ENCODE data around the gene LRRC47.
"Not testable (repeated sequence)": the region's sequence is repeated elsewhere in the genome, so short reads cannot be mapped to it uniquely, and the experiment has no call there.

The LRRC47 gene

GRCh38 chr1:3814771-3815561 lies 18.7 kb upstream of the LRRC47 start:
- DNase-seq, result no peak

- DNase-seq, result no peak
These were observed 17.8 kb upstream of the LRRC47 start for GRCh38 chr1:3814065-3814464.

GRCh38 chr1:3811595-3811911 lies 15.3 kb upstream of the LRRC47 start:
- DNase-seq, result no peak

DNA sequence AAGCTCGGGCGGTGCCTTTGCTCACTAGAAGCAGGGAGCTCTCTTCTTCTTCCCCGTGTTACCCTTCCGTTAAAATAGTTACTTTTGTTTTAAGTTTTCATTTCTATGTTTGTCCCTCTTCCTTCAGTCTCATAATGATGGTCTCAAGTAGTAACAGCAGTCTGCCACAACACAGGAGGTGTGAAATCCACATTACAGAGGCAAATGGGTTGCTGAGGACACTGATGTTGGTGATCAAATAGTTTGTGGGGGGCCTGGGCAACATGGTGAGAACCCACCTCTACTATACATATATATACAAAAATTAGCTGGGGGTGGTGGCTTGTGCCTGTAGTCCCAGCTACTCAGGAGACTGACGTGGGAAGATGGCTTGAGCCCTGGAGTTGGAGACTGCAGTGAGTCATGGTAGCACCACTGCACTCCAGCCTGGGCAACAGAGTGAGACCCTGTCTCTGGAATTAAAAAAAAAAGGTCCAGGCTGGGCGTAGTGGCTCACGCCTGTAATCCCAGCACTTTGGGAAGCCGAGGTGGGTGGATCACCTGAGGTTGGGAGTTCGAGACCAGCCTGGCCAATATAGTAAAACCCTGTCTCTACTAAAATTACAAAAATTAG lies 14.0 kb upstream of the LRRC47 start:
- not testable (repeated sequence) for DNase-seq

GRCh38 chr1:3809680-3810079 lies 13.4 kb upstream of the LRRC47 start:
- no peak for DNase-seq

- DNase-seq, result no peak
These were observed 11.5 kb upstream of the LRRC47 start for GRCh38 chr1:3807769-3808168.

- no peak for DNase-seq
These were observed 8.7 kb upstream of the LRRC47 start for GRCh38 chr1:3805038-3805437.

GRCh38 chr1:3804627-3804944 lies 8.3 kb upstream of the LRRC47 start:
- not testable (repeated sequence) for DNase-seq

GRCh38 chr1:3803905-3804626 lies 7.8 kb upstream of the LRRC47 start:
- no peak for DNase-seq

DNA sequence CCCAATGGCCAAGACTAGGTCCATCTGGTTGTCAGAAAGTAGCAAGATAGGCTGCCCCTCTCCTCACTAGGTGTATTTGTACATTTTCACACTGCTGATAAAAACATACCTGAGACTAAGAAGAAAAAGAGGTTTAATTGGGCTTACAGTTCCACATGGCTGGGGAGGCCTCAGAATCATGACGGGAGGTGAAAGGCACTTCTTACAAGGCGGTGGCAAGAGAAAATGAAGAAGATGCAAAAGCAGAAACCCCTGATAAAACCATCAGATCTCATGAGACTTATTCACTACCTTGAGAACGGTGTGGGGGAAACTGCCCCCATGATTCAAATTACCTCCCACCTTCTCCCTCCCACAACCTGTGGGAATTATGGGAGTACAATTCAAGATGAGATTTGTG lies 4.5 kb upstream of the LRRC47 start:
- not testable (repeated sequence) for DNase-seq

GRCh38 chr1:3799976-3800685 lies 3.8 kb upstream of the LRRC47 start:
- peak; percentile 92 for DNase-seq

GRCh38 chr1:3795453-3796214 lies 664 bp downstream of the LRRC47 start:
- DNase-seq, result peak; percentile 4

DNA sequence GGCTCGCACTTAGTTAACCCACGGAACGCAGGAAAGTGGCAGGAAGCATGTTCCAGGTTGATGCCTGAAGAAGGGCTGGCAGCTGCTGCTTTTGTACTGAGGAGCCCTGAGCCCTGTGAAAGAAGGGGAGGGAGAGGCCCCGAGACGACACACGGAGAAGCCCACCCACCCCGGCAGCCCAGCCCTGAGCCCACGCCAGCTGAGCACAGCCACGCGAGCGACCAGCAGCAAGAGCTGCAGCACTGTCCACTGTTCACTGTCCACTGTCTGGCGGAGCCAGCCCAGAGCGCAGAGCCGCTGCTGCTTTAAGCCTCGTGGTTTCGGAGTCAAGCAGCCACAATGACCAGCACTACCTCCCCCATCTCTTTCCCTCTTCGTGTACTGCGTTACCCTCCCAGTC lies 5.3 kb downstream of the LRRC47 start:
- DNase-seq, result no peak

DNA sequence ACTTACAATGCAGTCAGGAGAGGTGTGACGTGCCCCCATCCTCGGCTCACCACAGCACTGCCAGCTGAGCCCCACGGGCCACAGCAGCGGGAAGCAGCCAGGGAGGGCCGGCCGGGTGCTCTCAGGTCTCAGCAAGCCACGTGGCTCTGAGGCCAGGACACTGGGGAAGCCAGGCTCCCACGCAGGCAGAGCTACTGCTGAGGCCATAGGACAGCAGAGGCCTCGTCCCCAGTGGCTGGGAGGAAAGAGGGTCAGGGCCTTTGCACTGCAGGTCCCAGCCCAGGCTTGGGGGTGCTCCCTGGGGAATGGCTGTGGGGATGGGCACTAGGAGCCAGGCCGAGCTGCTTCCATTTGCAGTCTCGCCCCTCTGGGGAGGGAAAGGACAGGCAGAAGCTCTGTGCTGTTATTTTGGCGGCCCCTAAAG lies 5.8 kb downstream of the LRRC47 start:
- DNase-seq, result no peak

DNA sequence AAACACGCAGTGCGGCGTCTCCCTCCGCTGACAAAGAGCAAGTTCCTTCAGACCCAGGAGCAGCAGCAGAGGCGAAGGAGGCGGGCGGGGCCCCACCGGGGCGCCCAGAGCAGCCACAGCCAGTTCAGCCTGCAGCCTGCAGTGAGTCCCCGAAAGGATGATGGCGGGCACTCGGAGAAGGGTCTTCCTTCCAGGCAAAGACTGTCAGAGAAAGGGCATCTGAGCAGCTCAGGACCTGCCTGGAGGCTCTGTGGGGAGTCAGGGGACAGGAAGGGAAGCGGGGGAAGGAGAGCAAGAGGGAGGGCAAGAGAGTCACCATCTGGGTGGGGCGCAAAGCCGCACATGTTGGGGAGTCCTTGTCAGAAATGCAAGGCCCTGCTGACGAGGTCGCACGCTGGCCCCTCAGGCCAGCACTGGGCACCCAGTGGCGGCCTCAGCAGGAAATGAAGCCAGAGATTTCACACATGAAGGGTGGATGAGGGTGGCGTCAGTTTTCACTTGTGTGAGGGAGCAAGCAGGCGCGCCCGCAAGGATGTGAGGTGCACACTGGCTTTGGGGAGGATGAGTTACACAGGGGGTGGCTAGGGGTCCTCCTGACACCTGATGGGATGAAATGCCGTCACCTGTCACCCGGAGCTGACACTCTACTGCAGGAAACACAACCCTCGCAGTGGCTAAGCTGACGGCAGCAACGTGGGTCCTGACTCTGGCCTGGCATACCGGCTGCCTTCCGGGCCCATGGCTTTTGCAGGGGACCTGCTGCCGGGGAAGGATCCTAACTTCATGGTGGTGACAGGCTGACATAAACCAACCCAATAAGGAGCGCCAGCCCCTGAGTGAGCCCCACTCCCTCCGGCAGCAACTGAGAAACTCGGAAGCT lies 6.6 kb downstream of the LRRC47 start:
- no peak for DNase-seq

DNA sequence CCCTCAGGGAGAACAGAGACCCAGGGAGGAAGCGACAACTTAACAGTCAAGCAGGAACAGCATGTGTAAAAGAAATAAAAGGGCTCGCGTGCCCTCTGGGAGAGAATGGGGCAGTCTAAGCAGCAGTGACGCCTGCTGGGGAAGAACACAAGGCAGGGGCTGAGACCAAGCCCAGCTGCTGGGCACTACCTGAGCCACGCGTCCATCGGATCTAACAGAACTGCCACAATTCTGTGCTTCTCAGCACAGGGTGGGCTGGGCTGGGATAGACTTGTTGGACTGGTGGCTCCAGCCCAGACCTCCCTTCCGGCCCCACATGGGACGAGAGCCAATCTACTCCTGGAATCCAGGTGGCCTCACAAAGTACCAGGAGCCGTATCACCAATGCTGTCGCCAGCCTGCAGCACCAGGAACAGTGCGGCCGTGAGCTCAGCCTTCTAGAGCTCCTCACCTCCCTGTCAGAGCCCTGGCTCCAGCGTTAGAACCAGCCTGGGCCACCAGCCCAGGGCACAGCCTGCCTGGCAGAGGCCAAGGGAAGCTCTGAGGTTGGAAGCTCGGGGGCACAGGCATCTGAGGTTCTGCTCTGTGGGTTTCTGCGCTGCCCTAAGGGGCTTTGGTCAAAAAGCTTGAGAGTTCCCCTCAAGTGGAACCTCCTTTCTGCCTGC lies 7.4 kb downstream of the LRRC47 start:
- DNase-seq, result no peak

DNA sequence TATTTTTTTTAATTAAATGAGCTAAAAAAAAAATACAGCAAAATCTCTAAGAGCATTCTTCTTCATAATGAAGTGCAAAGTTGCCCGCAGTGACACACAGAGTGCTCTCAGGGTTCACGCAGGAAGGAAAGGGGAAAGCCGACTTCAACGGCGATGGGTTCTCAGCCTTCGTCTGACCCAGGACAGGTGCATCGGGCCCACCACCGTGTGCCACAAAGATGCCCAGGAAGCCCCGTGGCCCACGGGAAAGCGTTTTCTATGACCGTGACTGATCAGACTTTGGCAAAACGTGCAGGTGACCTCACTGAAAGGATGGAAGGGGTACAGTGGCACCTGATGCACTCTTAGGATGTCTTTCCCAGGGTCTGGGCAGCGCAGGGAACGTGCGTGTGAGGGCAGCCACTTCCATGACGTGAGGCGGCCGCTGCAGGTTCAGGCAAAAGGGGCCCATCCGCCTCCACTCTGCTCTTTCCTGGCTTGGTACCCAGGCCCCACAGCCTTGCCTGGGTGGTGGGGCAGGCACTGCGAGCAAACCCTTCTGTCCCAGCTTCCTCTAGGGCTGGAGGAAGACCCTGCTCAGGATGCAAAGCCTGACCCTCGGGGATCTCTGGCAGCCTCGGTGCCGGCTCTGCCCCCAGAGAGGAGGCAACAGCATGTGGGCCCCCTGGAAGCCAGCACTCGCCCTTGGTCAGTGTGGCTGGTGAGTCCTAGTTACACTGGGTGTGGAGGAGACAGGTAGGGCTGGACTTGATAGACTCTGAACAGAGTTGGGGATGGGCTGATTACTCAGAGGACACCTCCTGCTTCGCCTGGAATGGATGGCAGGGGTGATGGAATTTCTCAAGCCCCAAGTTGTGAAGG lies 8.3 kb downstream of the LRRC47 start:
- no peak for DNase-seq

GRCh38 chr1:3787349-3787715 lies 9.0 kb downstream of the LRRC47 start:
- no peak for DNase-seq

GRCh38 chr1:3786468-3787348 lies 9.6 kb downstream of the LRRC47 start:
- DNase-seq, result no peak
